Measurements from ENCODE around the gene OXER1. TPM values are rescaled to one million over a fixed set of nuclear protein-coding genes. Genes with fewer than 3 reads are reported as not detected.

The OXER1 gene
- total and polyA plus RNA-seq, 2 of the 13 experiments (the other 11 are each of a cell fraction or from before 2014, with no cell fraction given): 8.0 to 9.0 TPM

GRCh38 chr2:42810121-42810970 lies 46.4 kb upstream of the OXER1 start (continued):
- TF ChIP-seq ZBTB44 (CRISPR knock-in tag; IDR thresholded peaks at IDR 0.05) (no peak), ZNF10 (CRISPR knock-in tag; IDR thresholded peaks at IDR 0.05; ENCODE audit: borderline replicate concordance, low read depth) (peak; percentile 92; the same call in 1 of the 2 replicates), AGO2 (optimal IDR thresholded peaks at IDR 0.05; ENCODE audit: low read depth, low read length) (peak; percentile 95), RBFOX2 (IDR thresholded peaks at IDR 0.05; ENCODE audit: low read depth, low read length) (peak; percentile 99), MIER3 (CRISPR knock-in tag; IDR thresholded peaks at IDR 0.05; ENCODE audit: borderline replicate concordance) (peak; percentile 97; the same call in 1 of the 2 replicates), HOXA3 (CRISPR knock-in tag; IDR thresholded peaks at IDR 0.05) (peak; percentile 88), ATM (IDR thresholded peaks at IDR 0.05; ENCODE audit: borderline replicate concordance) (no peak), ATRX (CRISPR knock-in tag; IDR thresholded peaks at IDR 0.05; ENCODE audit: borderline replicate concordance) (no peak), ZSCAN12 (CRISPR knock-in tag; IDR thresholded peaks at IDR 0.05) (peak; percentile 97; the same call in 1 of the 2 replicates), FIP1L1 (IDR thresholded peaks at IDR 0.05; ENCODE audit: borderline replicate concordance, insufficient read depth, low read depth, low read length) (no peak; the same call in 1 of the 2 replicates), ZNF672 (CRISPR knock-in tag; IDR thresholded peaks at IDR 0.05) (peak; percentile 85), ZNF383 (CRISPR knock-in tag; IDR thresholded peaks at IDR 0.05; ENCODE audit: borderline replicate concordance) (peak; percentile 82; the same call in 1 of the 2 replicates)
- TF ChIP-seq, protein P1, sequence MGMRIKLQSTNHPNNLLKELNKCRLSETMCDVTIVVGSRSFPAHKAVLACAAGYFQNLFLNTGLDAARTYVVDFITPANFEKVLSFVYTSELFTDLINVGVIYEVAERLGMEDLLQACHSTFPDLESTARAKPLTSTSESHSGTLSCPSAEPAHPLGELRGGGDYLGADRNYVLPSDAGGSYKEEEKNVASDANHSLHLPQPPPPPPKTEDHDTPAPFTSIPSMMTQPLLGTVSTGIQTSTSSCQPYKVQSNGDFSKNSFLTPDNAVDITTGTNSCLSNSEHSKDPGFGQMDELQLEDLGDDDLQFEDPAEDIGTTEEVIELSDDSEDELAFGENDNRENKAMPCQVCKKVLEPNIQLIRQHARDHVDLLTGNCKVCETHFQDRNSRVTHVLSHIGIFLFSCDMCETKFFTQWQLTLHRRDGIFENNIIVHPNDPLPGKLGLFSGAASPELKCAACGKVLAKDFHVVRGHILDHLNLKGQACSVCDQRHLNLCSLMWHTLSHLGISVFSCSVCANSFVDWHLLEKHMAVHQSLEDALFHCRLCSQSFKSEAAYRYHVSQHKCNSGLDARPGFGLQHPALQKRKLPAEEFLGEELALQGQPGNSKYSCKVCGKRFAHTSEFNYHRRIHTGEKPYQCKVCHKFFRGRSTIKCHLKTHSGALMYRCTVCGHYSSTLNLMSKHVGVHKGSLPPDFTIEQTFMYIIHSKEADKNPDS (CRISPR knock-in tag; IDR thresholded peaks at IDR 0.05): peak; percentile 85
- TF ChIP-seq, protein P2, sequence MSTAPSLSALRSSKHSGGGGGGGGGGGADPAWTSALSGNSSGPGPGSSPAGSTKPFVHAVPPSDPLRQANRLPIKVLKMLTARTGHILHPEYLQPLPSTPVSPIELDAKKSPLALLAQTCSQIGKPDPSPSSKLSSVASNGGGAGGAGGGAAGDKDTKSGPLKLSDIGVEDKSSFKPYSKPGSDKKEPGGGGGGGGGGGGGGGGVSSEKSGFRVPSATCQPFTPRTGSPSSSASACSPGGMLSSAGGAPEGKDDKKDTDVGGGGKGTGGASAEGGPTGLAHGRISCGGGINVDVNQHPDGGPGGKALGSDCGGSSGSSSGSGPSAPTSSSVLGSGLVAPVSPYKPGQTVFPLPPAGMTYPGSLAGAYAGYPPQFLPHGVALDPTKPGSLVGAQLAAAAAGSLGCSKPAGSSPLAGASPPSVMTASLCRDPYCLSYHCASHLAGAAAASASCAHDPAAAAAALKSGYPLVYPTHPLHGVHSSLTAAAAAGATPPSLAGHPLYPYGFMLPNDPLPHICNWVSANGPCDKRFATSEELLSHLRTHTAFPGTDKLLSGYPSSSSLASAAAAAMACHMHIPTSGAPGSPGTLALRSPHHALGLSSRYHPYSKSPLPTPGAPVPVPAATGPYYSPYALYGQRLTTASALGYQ (CRISPR knock-in tag; IDR thresholded peaks at IDR 0.05): peak; percentile 87
- TF ChIP-seq, protein P3, sequence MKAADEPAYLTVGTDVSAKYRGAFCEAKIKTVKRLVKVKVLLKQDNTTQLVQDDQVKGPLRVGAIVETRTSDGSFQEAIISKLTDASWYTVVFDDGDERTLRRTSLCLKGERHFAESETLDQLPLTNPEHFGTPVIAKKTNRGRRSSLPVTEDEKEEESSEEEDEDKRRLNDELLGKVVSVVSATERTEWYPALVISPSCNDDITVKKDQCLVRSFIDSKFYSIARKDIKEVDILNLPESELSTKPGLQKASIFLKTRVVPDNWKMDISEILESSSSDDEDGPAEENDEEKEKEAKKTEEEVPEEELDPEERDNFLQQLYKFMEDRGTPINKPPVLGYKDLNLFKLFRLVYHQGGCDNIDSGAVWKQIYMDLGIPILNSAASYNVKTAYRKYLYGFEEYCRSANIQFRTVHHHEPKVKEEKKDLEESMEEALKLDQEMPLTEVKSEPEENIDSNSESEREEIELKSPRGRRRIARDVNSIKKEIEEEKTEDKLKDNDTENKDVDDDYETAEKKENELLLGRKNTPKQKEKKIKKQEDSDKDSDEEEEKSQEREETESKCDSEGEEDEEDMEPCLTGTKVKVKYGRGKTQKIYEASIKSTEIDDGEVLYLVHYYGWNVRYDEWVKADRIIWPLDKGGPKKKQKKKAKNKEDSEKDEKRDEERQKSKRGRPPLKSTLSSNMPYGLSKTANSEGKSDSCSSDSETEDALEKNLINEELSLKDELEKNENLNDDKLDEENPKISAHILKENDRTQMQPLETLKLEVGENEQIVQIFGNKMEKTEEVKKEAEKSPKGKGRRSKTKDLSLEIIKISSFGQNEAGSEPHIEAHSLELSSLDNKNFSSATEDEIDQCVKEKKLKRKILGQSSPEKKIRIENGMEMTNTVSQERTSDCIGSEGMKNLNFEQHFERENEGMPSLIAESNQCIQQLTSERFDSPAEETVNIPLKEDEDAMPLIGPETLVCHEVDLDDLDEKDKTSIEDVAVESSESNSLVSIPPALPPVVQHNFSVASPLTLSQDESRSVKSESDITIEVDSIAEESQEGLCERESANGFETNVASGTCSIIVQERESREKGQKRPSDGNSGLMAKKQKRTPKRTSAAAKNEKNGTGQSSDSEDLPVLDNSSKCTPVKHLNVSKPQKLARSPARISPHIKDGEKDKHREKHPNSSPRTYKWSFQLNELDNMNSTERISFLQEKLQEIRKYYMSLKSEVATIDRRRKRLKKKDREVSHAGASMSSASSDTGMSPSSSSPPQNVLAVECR (CRISPR knock-in tag; IDR thresholded peaks at IDR 0.05; ENCODE audit: borderline replicate concordance): peak; percentile 84; the same call in 1 of the 2 replicates
- TF ChIP-seq, protein P4, sequence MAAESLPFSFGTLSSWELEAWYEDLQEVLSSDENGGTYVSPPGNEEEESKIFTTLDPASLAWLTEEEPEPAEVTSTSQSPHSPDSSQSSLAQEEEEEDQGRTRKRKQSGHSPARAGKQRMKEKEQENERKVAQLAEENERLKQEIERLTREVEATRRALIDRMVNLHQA (CRISPR knock-in tag; IDR thresholded peaks at IDR 0.05): peak; percentile 79; the same call in 1 of the 2 replicates
